ENCODE data around the gene SPATS1. TPM values are rescaled to one million over a fixed set of nuclear protein-coding genes. Genes with fewer than 3 reads are reported as not detected.

Gene SPATS1
- total and polyA plus RNA-seq, 2 of the 13 experiments (the other 11 are each of a cell fraction or from before 2014, with no cell fraction given) = not detected

DNA sequence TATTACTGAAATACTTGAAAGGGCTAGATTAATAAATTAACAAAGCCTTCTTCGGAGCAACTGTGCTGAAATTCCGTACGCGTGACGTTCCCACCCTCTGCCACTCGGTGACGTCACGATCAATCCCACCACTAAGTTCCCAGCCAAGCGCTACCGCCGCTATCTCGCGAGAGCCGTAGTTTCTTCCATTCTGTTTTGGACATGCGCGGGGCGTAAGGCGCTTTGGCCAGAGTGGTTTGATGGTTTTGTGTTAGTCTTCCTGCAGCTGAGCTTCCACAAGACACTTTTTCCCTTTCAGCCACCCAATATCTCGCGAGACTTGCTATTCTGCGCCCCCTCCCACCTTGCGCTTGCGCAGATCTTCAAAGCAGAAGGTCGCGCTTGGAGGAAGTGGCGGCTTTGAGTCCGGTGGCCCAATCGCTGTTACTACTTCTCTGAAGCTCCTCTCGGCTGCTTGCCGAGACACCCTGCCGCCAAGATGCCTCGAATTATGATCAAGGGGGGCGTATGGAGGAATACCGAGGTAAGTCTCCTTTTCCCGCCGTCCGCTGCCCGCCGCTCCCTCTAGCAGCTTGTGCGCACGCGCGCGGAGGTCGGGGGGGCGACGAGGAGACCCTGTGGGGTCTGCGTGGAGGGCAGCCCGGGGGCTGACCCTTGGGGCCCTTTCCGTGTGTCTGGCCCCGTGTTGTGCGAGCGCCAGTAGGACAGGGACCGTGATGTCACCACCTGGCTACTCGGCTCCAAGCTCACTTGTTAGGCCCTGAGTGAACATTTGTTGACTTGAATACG is 45.1 kb downstream of the SPATS1 start, which contains the start of gene CDC5L (continued):
- TF ChIP-seq AKNA (CRISPR knock-in tag; IDR thresholded peaks at IDR 0.05; ENCODE audit: borderline replicate concordance) (no peak), RERE (CRISPR knock-in tag; IDR thresholded peaks at IDR 0.05; ENCODE audit: low read depth) (peak; percentile 7; the same call in 1 of the 2 replicates), NRL (CRISPR knock-in tag; IDR thresholded peaks at IDR 0.05; ENCODE audit: borderline replicate concordance) (peak; percentile 97), HNRNPK (IDR thresholded peaks at IDR 0.05; ENCODE audit: low read depth, low read length, poor library complexity, severe bottlenecking) (peak; percentile 16), FOXP1 (IDR thresholded peaks at IDR 0.05) (no peak), FOXP1 (CRISPR knock-in tag; IDR thresholded peaks at IDR 0.05) (0 out of 2 replicates have a peak, but pooled peaks have one; percentile 39), ZSCAN31 (CRISPR knock-in tag; IDR thresholded peaks at IDR 0.05; ENCODE audit: low read depth) (peak; percentile 77; the same call in 1 of the 2 replicates), ZNF737 (CRISPR knock-in tag; IDR thresholded peaks at IDR 0.05; ENCODE audit: borderline replicate concordance) (no peak), ZNF143 (CRISPR knock-in tag; IDR thresholded peaks at IDR 0.05) (peak; percentile 63; the same call in 1 of the 2 replicates), ZNF496 (CRISPR knock-in tag; IDR thresholded peaks at IDR 0.05; ENCODE audit: insufficient replicate concordance) (no peak), POGZ (CRISPR knock-in tag; IDR thresholded peaks at IDR 0.05) (peak; percentile 98), JARID2 (CRISPR knock-in tag; IDR thresholded peaks at IDR 0.05; ENCODE audit: insufficient replicate concordance) (no peak), ZNF343 (CRISPR knock-in tag; IDR thresholded peaks at IDR 0.05) (peak; percentile 73)
- TF ChIP-seq, protein P1, sequence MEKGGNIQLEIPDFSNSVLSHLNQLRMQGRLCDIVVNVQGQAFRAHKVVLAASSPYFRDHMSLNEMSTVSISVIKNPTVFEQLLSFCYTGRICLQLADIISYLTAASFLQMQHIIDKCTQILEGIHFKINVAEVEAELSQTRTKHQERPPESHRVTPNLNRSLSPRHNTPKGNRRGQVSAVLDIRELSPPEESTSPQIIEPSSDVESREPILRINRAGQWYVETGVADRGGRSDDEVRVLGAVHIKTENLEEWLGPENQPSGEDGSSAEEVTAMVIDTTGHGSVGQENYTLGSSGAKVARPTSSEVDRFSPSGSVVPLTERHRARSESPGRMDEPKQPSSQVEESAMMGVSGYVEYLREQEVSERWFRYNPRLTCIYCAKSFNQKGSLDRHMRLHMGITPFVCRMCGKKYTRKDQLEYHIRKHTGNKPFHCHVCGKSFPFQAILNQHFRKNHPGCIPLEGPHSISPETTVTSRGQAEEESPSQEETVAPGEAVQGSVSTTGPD (CRISPR knock-in tag; IDR thresholded peaks at IDR 0.05) = peak; percentile 53; the same call in 1 of the 2 replicates

Measured in HepG2 (cell line).